MV-4-11 (cell line): ENCODE measurements around the gene UBE2Q1.
A peak's percentile ranks its signal among the peaks of the same experiment; 100 is the strongest.

Source experiments
- DNase-seq: peaks from one replicate; lab custom pipeline; 2025; lab: John Stamatoyannopoulos, UW

The UBE2Q1 gene

DNA sequence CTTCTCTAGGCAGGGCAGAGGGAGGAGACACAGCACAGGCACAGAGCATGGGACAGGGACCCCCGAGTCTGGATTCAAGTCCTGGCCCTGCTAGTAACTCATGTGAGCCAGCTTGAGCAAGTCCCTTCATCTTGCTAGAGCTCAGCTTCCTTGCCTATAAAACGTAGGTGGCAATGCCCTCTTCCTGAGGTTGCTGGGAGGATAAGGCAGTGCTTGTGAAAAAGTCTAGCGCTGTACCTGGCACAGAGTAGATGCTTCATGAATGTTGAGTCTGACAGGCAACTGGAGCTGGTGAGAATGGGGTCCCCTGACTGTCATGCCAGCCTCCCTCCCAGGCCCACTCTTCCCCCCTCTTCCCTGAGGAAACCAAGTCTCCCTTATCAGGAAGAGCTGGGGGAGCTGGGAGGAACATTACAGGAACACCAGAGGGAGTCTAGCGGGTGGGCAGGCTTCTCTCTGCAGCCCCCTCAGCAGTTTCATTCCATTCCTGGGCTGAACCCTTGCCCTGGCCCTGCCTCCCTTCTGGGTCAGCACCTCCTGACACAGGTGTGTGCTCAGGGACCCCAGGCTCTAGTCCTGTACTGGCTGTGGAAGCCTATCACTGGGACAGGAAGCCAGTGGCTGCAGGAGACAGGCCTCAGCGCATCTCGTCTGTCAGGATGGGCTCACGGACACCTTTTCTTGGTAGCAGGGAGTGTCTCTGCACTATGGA is 19.0 kb upstream of the UBE2Q1 start:
- no peak for DNase-seq

DNA sequence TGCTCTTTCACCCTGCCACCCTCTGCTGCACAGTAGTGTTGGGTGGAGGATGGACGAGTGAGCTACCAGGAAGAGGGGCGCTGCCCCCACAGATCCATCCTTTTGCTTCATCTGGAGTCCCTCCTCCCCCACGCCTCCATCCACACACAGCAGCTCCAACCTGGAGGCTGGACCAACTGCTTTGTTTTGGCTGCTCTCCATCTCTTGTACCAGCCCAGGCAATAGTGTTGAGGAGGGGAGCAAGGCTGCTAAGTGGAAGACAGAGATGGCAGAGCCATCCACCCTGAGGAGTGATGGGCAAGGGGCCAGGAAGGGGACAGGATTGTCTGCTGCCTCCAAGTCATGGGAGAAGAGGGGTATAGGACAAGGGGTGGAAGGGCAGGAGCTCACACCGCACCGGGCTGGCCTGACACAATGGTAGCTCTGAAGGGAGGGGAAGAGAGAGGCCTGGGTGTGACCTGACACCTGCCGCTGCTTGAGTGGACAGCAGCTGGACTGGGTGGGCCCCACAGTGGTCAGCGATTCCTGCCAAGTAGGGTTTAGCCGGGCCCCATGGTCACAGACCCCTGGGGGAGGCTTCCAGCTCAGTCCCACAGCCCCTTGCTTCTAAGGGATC is 17.6 kb upstream of the UBE2Q1 start:
- no peak for DNase-seq

DNA sequence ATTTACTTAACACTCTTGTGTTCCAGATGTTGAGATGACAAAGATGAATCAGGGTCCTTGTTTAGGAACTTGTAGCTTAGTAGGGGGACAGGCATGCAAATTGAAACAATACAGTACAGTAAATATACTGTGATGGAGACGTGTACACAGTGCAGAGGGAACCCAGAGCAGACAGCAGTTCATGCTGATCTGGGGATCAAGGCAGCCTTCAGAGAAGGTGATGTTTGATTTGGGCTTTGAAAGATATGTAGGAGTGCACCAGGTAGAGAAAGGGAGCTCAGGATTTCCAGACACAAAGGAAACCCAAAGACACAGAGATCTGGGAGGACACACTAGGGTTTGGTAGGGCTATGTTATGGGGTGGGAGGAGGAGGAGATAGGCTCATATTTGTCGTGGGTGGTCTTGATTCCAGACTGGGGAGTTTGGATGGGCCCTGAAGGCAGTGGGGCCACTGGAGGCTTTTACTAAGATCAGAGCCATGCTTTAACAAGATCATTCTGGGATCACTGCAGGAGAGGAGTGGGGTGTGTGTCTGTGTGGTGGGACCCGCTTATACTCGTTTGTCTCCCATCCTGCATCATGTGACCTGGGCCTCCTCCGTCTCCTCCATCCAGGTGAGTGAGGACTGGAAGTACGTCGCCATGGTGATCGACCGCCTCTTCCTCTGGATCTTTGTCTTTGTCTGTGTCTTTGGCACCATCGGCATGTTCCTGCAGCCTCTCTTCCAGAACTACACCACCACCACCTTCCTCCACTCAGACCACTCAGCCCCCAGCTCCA is 16.9 kb upstream of the UBE2Q1 start:
- DNase-seq = no peak

GRCh38 chr1:154574716-154575115 is 16.3 kb upstream of the UBE2Q1 start:
- no peak for DNase-seq

DNA sequence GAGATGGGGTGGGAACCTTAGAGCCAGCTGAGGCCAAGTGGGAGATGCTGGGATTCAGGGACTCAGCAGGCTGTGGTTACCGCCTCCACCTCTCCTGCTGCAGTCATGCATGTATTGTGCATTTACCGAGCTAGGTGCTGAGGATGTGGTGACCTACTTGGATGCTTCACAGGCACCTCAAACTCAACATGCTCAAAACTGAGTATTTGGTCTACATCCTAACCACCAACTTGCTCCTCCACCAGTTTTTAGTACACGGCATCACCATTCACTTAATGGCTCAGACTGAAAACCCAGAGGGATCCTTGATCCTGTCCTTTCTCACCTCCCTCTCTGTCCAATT is 14.7 kb upstream of the UBE2Q1 start:
- no peak for DNase-seq

DNA sequence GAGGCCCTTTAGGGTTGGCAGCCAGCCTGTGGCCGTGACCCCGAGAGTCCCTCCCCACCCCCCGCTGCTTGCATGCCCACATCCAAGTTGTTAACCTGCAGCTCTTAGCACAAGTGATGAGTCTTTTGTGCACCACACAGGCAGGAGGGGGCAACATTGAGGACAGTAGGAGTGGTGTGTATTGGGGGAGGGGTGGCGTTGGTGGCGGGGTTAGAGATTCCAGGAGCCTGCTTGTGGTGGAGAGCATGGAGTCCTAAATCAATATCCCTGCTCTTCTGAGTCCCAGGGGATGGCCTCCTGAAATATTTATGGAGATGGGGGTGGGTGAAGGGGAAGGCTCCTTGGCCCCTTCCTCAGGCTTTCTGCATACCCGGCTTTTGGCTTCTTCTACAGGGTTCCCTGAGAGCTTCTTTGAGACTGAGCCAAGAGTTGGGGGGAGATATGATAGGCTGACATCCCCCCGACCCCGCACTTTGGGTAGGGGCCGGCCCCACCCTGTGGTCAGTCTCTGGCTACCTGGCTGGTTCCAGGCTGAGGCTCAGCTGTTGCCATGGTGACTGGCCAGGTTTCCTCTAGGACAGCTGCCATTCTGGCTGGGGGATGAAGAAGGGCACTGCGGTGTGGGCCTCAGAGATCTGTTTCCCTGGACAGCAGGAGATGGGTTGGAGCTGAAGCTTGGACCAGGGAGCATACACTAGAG is 14.2 kb upstream of the UBE2Q1 start:
- DNase-seq = no peak

DNA sequence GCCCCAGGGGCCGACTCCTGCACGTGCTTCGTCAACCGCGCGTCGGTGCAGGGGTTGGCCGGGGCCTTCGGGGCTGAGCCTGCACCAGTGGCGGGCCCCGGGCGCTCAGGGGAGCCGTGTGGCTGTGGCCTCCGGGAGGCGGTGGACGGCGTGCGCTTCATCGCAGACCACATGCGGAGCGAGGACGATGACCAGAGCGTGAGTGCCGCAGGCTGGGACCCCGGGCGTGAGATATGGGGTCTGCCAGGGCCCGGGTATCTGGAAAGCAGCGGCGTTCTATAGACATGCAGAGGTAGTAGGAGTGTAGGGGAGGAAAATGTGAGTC is 13.5 kb upstream of the UBE2Q1 start:
- no peak for DNase-seq

DNA sequence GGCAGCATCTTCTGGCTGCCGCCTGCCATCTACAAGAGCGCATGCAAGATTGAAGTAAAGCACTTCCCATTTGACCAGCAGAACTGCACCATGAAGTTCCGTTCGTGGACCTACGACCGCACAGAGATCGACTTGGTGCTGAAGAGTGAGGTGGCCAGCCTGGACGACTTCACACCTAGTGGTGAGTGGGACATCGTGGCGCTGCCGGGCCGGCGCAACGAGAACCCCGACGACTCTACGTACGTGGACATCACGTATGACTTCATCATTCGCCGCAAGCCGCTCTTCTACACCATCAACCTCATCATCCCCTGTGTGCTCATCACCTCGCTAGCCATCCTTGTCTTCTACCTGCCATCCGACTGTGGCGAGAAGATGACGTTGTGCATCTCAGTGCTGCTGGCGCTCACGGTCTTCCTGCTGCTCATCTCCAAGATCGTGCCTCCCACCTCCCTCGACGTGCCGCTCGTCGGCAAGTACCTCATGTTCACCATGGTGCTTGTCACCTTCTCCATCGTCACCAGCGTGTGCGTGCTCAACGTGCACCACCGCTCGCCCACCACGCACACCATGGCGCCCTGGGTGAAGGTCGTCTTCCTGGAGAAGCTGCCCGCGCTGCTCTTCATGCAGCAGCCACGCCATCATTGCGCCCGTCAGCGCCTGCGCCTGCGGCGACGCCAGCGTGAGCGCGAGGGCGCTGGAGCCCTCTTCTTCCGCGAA is 12.9 kb upstream of the UBE2Q1 start:
- no peak for DNase-seq

GRCh38 chr1:154568157-154568815 is 9.8 kb upstream of the UBE2Q1 start:
- no peak for DNase-seq

DNA sequence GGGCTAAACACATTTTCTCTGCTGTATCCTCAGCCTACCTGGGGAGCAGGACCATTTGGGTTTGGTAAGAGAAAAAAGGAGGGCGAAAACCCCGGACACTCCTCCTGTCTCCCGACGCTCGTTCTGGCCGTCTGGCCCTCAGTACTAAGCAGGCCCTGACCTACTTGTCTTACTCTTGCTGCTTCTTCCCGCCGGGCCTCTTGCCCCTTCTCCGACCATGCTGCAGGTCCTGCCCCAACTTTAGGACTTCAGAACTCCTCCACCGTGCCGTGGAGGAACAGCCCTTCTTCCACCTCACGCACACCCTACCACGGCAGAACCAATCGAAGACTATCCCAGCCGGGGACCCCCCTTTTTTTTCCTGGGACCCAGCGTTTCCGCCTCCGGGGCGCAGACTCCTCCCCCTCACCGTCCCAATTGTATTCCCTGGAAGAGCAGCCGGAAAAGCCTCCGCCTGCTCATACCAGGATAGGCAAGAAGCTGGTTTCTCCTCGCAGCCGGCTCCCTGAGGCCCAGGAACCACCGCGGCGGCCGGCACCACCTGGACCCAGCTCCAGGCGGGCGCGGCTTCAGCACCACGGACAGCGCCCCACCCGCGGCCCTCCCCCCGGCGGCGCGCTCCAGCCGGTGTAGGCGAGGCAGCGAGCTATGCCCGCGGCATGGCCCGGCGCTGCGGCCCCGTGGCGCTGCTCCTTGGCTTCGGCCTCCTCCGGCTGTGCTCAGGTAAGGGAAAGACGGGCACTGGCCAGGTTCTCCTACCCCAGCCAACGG is 9.1 kb upstream of the UBE2Q1 start, which contains the start of gene CHRNB2:
TSS of gene CHRNB2 (plus strand) at position 393 of the 771 bp plus-strand sequence. CDS start at position 660, 267 bp downstream.
- DNase-seq = no peak

GRCh38 chr1:154565876-154566275 is 7.4 kb upstream of the UBE2Q1 start:
- DNase-seq = no peak

- peak; percentile 85 for DNase-seq
Measured at GRCh38 chr1:154559466-154560044, 1.1 kb upstream of the UBE2Q1 start.

DNA sequence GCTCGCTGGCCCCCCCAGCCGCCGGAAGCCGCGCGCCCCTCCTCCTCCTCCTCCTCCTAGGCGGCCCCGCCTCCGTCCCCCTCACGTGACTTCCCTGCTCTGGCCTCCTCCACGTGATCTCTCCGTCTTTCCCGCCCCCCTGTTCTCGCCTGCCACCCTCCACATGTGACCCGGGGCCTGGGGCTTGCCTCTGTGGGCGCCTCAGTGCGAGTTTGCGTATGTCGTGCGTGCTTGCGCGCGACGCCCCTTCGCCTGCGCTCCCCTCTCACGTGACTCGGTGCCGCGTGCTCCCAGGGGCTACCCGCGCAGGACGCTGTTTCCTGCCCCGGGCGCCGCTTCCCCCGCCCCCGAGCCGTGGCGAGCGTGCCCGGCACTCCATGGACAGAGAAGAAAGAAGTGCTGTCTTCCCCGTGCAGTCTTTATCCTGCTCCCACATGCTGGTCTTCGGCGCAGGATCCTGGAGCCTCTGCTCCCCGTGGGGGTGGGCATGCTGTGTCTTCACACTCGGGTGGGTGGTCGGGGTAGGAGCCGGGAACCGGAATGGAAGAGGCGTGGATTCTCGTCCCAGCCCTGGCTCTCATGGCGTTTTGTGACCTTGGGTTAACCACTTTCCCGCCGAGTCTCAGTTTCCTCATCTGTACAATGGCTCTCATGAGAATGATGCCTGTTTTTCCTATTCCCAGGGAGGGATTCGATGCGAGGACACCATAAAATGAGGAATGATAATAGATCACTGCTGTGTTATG is 431 bp upstream of the UBE2Q1 start:
- peak; percentile 98 for DNase-seq

DNA sequence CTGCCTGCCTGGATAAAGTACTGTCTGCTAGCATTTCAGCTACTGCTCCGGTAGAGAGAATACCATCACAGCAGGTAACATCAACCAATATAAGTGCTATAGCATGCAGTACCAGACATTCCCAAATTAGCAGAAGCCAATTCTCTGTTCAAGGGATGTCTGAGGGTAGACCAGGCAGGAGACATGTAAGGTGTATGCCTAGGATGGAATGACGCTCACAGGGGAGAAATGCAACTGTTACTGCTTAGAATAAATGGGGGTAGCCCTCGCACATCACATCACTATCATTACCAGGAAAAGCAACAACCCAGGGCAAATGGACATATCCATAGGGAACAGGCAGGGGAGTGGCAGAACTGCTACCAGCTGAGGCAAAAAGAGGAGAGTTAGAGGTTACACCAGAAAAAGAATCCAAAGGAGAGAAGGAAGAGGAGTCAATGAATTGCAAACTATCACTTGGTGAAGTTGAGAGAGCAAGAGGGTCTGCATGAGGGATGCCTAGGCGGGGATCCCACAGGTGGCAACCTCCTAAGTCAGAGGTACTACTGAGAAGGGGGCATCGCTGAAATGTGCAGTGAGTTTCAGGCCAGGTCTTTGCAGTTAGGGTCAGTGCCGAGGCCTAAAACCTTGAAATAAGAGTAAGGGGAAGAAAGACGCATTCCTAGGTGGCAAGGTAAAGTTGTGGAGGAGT is 1.1 kb downstream of the UBE2Q1 start:
- DNase-seq = no peak

GRCh38 chr1:154556422-154556821 is 2.0 kb downstream of the UBE2Q1 start:
- DNase-seq = no peak

DNA sequence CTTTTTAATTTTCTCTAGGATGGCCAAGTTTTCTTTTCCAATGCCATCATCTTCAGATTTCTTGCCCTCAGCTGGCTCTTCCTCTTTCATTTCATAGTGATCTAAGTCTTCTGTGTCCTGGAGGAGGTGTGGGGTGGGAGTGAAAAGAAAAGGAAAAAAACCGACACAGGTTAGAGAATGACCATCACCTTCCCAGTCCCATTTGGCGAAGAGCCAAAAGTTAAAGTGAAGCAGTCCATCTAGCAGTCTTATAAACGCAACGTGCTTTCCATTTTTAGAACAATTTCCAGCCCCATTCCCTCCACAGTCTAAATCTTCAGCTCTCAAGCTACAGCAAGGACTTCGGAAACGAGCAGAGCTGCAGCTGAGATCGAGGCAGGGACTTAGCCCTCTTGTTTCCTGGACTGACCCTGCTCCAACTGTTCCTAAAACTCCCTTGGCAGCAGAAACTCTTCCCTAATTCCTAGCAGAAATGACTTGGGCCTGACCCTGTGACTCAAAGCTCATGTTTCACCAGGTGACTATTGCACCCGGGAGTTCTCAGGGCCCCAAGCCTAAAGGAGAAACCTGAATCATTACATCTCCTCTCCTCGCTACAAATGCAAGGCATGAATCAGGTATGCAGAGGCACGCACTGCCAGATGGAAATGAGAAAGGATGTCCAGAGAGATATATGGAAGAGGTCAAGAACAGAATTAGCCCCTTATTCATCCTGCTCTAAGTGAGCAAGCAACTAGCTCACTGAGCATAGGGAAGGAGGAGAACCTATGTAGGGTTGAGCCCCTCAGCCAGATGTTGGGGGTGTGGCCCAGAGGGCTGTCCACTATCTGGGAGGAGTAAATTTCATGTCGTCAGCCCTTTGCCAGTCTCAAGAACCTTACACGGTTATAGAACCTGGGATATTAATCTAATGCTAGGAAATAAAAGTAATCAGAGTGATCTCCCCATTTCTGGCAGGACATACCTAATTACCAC is 5.1 kb downstream of the UBE2Q1 start:
- no peak for DNase-seq

GRCh38 chr1:154552036-154552435 is 6.4 kb downstream of the UBE2Q1 start:
- DNase-seq = no peak

- DNase-seq = no peak
Measured at GRCh38 chr1:154551474-154551873, 7.0 kb downstream of the UBE2Q1 start.
